SW 1271 (cell line): ENCODE measurements around the gene DYRK1A.
"Not testable (repeated sequence)": the region's sequence is repeated elsewhere in the genome, so short reads cannot be mapped to it uniquely, and the experiment has no call there.

ENCODE experiments used
- DNase-seq, 2 experiments: peaks; one replicate each; lab custom pipeline; 2025; lab: John Stamatoyannopoulos, UW

Gene DYRK1A

GRCh38 chr21:37484535-37485474 is 118.2 kb downstream of the DYRK1A start:
- DNase-seq = no peak

DNA sequence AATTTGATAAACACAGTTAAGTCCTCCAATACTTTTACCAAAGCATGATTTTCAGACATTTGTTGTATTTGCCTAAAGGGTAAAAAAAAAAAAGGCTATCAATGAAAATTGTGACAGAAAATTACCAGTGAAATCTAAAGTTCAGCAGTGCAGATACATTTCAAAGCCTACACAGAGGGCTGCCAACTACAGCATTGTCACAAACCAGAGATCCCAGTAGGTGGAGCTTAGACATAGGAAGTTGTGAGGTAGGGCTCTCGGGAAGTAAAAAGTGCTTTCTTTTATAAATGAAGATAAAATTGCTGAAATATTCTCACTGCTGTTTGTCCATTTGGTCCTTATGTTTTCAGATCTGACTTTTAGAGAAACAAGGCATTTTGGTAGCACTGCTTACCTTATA is 123.0 kb downstream of the DYRK1A start:
- no peak for DNase-seq

DNA sequence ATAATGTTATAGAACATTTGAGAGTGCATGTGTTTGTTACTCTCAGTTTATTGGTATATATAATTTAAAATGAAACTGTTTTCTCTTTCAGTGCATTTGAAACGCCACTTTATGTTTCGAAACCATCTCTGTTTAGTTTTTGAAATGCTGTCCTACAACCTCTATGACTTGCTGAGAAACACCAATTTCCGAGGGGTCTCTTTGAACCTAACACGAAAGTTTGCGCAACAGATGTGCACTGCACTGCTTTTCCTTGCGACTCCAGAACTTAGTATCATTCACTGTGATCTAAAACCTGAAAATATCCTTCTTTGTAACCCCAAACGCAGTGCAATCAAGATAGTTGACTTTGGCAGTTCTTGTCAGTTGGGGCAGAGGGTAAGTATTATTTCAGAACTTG is 123.5 kb downstream of the DYRK1A start:
- DNase-seq = no peak

- DNase-seq = peak in 1 of 2 experiments; percentile 6
Measured at GRCh38 chr21:37496972-37497371, 130.4 kb downstream of the DYRK1A start.

GRCh38 chr21:37498664-37499063 is 132.1 kb downstream of the DYRK1A start:
- no peak for DNase-seq

DNA sequence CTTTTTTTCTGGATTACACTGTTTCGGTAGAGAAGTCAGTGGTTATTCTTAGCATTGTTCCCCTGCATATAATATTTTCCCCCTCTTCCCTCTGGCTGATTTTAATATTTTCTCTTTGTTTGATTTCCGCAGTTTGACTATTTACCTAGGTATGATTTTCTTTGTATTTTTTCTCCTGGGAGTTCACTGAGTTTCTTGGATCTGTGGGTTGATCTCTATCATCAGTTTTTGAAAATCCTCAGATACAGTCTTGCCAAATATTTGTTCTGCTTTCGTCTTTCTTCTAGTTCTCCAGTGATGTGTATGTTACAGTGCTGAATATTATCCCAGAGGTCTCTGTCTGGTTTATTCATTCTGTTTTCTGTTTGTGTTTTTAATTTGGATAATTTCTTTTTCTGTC is 136.4 kb downstream of the DYRK1A start:
- DNase-seq = no peak

- DNase-seq = peak in 1 of 2 experiments; percentile 2
Measured at GRCh38 chr21:37503848-37504467, 137.4 kb downstream of the DYRK1A start.

DNA sequence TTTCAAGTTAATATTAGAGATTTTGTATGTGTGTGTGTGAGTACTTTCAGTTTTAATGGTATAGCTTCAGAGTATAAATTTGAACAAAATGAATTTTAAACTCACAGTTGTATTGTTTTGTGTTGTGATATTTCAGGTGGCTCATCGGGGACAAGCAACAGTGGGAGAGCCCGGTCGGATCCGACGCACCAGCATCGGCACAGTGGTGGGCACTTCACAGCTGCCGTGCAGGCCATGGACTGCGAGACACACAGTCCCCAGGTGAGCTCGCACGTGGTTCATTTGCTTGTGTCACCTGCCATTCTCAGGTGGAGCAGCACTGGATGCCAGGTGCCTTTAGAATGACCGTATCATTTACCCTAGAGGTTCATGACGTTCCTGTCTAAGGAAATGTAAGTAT is 139.4 kb downstream of the DYRK1A start:
- no peak for DNase-seq

GRCh38 chr21:37507716-37508115 is 141.1 kb downstream of the DYRK1A start:
- no peak for DNase-seq

GRCh38 chr21:37508341-37508740 is 141.8 kb downstream of the DYRK1A start:
- no peak for DNase-seq

DNA sequence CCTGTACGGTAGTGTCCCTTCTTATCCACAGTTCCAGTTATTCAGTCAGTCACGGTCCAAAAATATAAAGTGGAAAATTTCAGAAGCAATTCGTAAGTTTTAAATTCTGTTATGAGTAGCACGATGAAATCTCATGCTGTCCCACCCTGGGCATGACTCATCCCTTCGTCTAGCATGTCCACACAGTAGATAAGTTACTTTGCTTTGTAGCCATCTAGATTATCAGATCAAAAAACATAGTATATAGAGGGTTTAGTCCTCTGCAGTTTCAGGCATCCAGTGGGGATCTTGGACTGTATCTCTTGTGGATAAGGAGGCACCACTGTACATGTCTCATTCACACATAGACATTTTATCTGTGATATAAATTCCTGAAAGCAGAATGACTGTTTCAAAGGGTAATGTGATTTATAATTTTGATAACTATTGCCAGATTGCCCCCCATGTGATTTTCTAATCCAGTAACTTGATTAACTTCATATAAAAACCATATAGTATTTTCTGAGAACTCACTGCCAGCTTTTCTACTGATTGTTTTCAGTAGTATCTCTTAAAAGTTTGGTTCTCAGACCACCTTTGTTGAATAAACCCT is 143.3 kb downstream of the DYRK1A start:
- DNase-seq = no peak

- no peak for DNase-seq
Measured at GRCh38 chr21:37511848-37512247, 145.3 kb downstream of the DYRK1A start.

DNA sequence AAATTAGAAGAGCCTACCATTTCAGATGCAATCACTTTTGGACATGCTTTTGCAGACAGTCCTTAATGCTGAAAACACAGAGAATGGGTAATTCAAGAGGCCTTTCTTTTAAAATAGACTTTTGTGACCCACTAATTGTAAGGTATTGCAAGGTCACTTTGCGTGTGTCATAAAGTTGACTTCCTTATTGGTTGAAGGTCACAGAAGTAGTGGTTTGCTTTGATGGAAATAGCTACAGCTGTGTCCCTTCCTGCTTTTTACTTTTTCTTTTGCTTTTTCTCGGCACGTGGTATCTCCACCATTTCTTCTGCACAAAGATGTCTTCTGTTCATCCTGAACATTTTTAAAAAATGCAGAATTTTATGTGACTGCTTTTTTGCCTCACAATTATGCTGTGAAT is 146.8 kb downstream of the DYRK1A start:
- no peak for DNase-seq

DNA sequence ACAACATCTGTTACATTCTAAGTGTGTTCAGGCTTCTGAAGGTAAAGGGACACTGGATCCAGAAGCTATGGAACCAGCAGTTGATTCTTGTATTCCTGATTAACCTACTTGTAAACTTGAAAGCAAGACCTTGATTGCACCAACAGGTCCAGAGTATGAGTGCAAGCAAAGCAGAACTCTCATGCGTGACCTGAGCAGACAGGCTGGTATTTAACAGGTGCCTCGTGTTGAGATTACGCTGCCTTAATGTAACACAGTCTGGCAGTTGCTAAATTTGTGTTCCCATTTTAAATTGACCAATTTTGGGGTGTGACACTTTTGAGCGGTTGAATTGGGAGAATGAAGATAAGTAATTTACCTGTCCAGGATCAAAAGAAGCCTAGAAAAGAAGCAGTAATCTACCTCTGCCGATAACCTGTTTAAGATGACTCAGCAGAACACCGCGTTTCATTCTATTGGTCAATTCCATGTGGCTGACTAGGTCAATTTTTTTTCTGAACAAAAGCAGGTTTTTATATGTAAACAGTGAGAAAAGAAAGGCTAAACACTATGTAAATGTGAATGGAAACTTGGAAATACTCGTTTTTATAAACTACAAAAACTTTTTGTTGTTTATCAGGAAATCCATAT is 147.6 kb downstream of the DYRK1A start:
- no peak for DNase-seq

DNA sequence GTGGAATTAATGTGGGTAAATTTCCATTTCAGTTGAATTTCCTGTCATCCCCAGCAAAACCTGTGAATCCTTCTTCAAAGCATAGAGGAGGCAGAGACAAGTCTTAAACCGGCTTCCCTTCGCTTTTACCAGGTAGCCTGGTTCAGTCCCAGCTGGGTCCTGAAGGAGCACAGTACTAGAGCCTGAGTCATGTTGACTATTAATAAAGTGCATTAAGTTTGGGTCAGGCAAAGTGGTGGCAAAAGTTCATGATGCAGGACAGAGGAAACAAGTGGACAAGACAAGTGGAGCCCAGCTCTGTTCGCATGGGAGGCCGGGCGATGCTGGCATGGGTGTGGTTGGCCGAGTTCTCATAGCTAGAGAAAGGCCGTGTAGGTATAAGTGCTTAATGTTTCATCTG is 150.4 kb downstream of the DYRK1A start:
- no peak for DNase-seq

- DNase-seq = no peak
Measured at GRCh38 chr21:37520801-37521200, 154.2 kb downstream of the DYRK1A start.

DNA sequence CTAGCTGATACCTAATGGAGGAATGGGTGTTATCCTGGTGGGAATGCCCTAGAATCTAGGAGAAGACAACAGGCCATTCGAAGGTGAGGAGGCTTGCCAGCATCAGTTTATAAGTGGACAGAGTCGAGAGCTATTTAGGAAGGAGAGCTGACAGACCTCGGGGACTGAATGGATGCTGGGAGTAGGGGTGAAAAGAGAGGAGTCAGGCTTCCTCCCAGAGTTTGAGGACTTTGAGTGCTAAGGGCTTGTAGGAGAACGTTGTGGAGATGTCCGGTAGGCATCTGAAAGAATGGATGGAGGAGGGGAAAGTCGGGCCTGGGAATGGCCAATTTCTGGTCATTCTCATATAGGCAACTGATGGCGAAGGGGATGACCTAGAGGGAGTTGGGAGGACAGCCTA is 155.1 kb downstream of the DYRK1A start:
- DNase-seq = no peak

DNA sequence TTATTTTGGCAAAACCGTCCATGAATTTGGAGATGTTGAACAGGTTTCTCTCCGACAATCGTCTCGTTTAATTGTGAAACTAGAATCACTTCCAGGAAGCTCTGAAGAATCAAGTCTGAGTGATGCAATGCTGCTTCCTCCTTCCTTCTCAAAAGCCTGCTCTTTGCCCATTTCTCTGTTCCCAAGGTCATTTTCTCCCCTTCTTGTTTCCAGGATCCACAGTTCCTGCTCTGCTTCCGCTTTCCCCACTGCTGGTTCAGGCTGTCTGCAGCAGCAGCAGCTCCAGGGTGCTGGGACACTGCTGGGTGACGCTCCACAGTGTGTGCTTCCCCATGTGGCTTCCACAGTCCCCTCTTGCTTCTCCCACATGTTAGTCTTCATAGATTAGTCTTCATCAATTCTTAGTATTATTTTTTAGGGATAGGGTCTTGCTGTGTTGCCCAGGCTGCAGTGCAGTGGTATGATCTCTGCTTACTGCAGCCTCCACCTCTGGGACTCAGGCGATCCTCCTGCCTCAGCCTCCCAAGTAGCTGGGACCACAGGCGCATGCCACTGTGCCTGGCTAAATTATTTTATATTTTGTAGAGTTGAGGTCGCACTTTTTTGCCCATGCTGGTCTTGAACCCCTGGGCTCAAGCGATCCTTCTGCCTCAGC is 156.2 kb downstream of the DYRK1A start:
- no peak for DNase-seq

DNA sequence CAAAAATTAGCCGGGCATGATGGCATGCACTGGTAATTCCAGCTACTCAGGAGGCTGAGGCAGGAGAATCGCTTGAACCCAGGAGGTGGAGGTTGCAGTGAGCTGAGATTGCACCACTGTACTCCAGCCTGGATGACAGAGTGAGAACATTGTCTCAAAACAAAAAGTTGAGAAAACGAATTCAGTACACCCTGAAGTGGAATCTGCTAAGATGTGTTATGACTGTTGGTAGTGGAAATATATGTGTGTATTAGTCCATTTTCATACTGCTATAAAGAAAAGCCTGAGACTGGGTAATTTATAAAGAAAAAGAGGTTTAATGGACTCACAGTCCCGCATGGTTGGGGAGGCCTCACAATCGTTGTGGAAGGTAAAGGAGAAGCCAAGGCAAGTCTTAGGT is 158.4 kb downstream of the DYRK1A start:
- DNase-seq = not testable (repeated sequence)

- DNase-seq = no peak
Measured at GRCh38 chr21:37525810-37526209, 159.2 kb downstream of the DYRK1A start.

- DNase-seq = no peak
Measured at GRCh38 chr21:37527103-37527502, 160.5 kb downstream of the DYRK1A start.

DNA sequence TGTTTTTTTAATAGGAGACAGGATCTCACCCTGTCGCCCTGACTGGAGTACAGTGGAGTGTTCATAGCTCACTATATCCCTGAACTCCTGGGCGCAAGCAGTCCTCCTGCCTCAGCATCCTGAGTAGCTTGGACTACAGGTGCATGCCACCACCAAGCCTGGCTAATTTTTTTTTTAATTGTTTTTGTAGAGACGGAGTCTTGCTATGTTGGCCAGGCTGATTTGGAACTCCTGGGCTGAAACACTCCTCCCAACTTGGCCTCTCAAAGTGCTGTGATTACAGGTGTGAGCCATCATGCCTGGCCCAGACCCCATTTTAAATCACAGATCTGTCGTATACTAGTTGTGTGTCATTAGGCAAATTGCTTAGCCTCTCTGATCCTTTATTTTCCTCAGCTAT is 161.1 kb downstream of the DYRK1A start:
- no peak for DNase-seq
